H1 (cell line): ENCODE measurements around the gene UBASH3A. TPM values are rescaled to one million over a fixed set of nuclear protein-coding genes. Genes with fewer than 3 reads are reported as not detected.

Experiments
- BCL11A ChIP-seq, 2 experiments: IDR thresholded peaks; one replicate each; pipeline ENCODE4 v1.6.1; 2011; ENCODE audit warnings: low read depth in 2 of 2, low read length in 2 of 2, mild to moderate bottlenecking in 2 of 2
- EGR1 ChIP-seq: IDR thresholded peaks from 2 replicates; pipeline ENCODE4 v1.6.1; 2011; ENCODE audit warnings: low read depth, low read length, borderline replicate concordance
- EP300 ChIP-seq, 2 experiments: IDR thresholded peaks; 1 replicate in 1 of 2; 2 replicates in 1 of 2; pipeline ENCODE4 v1.6.1; 2011 to 2012; ENCODE audit warnings: low read depth in 2 of 2, low read length in 2 of 2, mild to moderate bottlenecking in 2 of 2, borderline replicate concordance in 1 of 2, inconsistent platforms in 1 of 2, moderate library complexity in 1 of 2
- KDM5A ChIP-seq: fragments of 200-600 bp; IDR thresholded peaks from 2 replicates; pipeline ENCODE4 v1.7.1; 2012; ENCODE audit warnings: mild to moderate bottlenecking, low read length, inconsistent platforms, mixed read lengths
- POLR2AphosphoS5 ChIP-seq: IDR thresholded peaks from 2 replicates; pipeline ENCODE4 v1.6.1; 2011; ENCODE audit warnings: low read depth, low read length
- RNF2 ChIP-seq: fragments of 200-900, 300-1000 bp; sonication (generic); IDR thresholded peaks from 2 replicates; pipeline ENCODE4 v1.7.1; 2016; ENCODE audit warnings: borderline replicate concordance, low read depth, mild to moderate bottlenecking, antibody characterized with exemption, low read length; ENCODE audit not compliant: poor library complexity, severe bottlenecking; ENCODE audit errors: missing control alignments
- SP1 ChIP-seq: IDR thresholded peaks from 2 replicates; pipeline ENCODE4 v1.6.1; 2011; ENCODE audit warnings: low read depth, low read length
- polyA plus RNA-seq, 7 experiments: library from polyadenylated mRNA; depleted of rRNA in 3 of 7; stranded (reverse) in 5 of 7; unstranded in 2 of 7; fragments of >200 nt in 5 of 7; fragments of 200-250 nt in 2 of 7; gene quantifications; 1 replicate in 5 of 7; 2 replicates in 1 of 7; 4 replicates in 1 of 7; pipeline versions ENCODE4 v1.2.1 to v1.2.3, GENCODE V29; 2011 to 2013; ENCODE audit warnings: missing spikeins in 2 of 7, mixed read lengths in 2 of 7
- total RNA-seq: library from RNA; stranded (reverse); fragmentation: NEBNext Ultra II Directional; extraction: Animal tissue kit (Norgen Biotek cat#: 25700); gene quantifications from 2 replicates; pipeline ENCODE4 v1.2.1, GENCODE V29; 2021

The UBASH3A gene
- total and polyA plus RNA-seq, 2 of the 8 experiments (the other 6 are each of a cell fraction or from before 2014, with no cell fraction given) = not detected

DNA sequence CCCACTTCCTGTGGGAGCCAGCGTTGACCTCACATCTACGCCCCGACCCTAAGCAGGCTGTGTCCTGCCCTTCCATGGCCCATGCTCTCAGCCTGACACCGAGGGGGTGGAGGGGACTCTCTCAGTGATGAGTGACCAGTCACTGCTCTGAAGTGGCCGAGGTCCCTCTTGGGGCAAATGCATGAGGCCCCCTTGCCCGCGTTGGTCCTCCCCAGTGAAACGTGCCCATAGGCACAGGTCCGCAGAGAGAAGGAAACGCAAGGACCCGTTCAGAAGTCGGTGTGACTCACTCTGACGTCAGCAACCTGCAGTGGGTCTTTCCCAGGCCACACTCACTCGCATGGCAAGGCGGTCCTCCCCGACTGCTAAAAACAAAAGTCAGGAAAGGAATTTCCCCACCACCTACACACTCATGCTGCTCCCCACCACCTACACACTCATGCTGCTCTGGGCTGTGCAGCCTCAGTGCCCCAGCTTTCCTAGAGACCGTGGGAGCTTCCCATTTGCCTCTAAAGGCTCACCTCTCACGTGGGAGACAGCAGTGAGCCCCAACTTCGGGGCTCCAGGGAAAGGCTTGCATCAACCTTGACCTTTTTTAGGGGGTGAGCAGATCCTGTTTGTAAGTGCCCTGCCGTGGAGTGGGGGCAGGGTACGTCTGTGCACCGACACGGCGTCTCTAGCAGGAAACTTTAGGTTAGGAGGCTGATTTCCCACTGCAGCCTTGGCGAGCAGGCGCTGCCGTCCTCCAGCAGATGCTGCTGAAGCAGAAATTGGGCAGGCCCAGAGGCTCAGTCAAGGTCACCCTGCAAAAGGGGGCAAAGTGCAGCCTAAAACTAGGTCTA, 11.4 kb downstream of the UBASH3A start (continued):
- TF ChIP-seq KDM5A = no peak
- TF ChIP-seq POLR2AphosphoS5 = no peak
- TF ChIP-seq EP300 (IDR thresholded peaks at IDR 0.05; ENCODE audit: borderline replicate concordance in 1 of 2, low read depth in 2 of 2, low read length in 2 of 2) = no peak
- TF ChIP-seq BCL11A (IDR thresholded peaks at IDR 0.05; ENCODE audit: low read depth in 2 of 2, low read length in 2 of 2) = no peak
- TF ChIP-seq SP1 = no peak
- no peak for TF ChIP-seq RNF2
- TF ChIP-seq EGR1 = no peak
